HepG2 (cell line): ENCODE results near the gene BLOC1S2. TPM values are rescaled to one million over a fixed set of nuclear protein-coding genes. Genes with fewer than 3 reads are reported as not detected.

Source experiments
- ATF7 ChIP-seq, 2 experiments: fragments of 450-650 bp in 1 of 2; sonication (generic) in 1 of 2; formaldehyde crosslinking in 1 of 2; IDR thresholded peaks; 2 replicates each; pipeline versions ENCODE4 v1.4.0 to v1.6.1; 2016 to 2020; ENCODE audit warnings: antibody characterized with exemption in 1 of 2, mild to moderate bottlenecking in 1 of 2, missing genetic modification reagents in 1 of 2
- BRF2 ChIP-seq: sonication (generic); formaldehyde crosslinking; IDR thresholded peaks from 2 replicates; pipeline ENCODE4 v1.8.1; 2022; ENCODE audit warnings: mild to moderate bottlenecking, missing genetic modification reagents
- ERF ChIP-seq: IDR thresholded peaks from 2 replicates; pipeline ENCODE4 v1.6.1; 2018; ENCODE audit warnings: missing biosample characterization, missing genetic modification reagents
- ETV6 ChIP-seq: sonication (generic); formaldehyde crosslinking; conservative IDR thresholded peaks from 2 replicates; pipeline ENCODE4 v1.4.0; 2020; ENCODE audit warnings: missing genetic modification reagents
- FIP1L1 ChIP-seq: fragments of 200-400 bp; formaldehyde crosslinking; IDR thresholded peaks from 2 replicates; pipeline ENCODE4 v1.6.1; 2018; ENCODE audit warnings: low read depth, mild to moderate bottlenecking, low read length, moderate library complexity, borderline replicate concordance; ENCODE audit not compliant: insufficient read depth
- IRF2 ChIP-seq: IDR thresholded peaks from 2 replicates; pipeline ENCODE4 v1.6.1; 2018; ENCODE audit warnings: missing genetic modification reagents, missing compliant biosample characterization
- KLF6 ChIP-seq: IDR thresholded peaks from 2 replicates; pipeline ENCODE4 v1.8.0; 2016; ENCODE audit warnings: missing biosample characterization, missing genetic modification reagents
- PRDM4 ChIP-seq: sonication (generic); formaldehyde crosslinking; IDR thresholded peaks from 2 replicates; pipeline ENCODE4 v1.9.0; 2021; ENCODE audit warnings: missing genetic modification reagents, borderline replicate concordance
- RFX1 ChIP-seq: fragments of 450-650 bp; IDR thresholded peaks from 2 replicates; pipeline ENCODE4 v1.6.1; 2017
- SMARCC2 ChIP-seq: fragments of 450-650 bp; IDR thresholded peaks from 2 replicates; pipeline ENCODE4 v1.6.1; 2017; ENCODE audit warnings: antibody characterized with exemption, mild to moderate bottlenecking
- TMF1 ChIP-seq: sonication (generic); formaldehyde crosslinking; IDR thresholded peaks from 2 replicates; pipeline ENCODE4 v1.8.1; 2022; ENCODE audit warnings: low read depth, missing genetic modification reagents
- TRIM24 ChIP-seq: sonication (generic); formaldehyde crosslinking; IDR thresholded peaks from 2 replicates; pipeline ENCODE4 v1.8.0; 2022; ENCODE audit warnings: mild to moderate bottlenecking, missing genetic modification reagents
- ZBTB44 ChIP-seq: sonication (generic); formaldehyde crosslinking; IDR thresholded peaks from 2 replicates; pipeline ENCODE4 v1.4.0; 2020; ENCODE audit warnings: missing genetic modification reagents
- ZNF17 ChIP-seq: sonication (generic); formaldehyde crosslinking; IDR thresholded peaks from 2 replicates; pipeline ENCODE4 v1.5.0; 2020; ENCODE audit warnings: mild to moderate bottlenecking, missing genetic modification reagents
- ZNF280D ChIP-seq: sonication (generic); formaldehyde crosslinking; IDR thresholded peaks from 2 replicates; pipeline ENCODE4 v1.5.1; 2020; ENCODE audit warnings: mild to moderate bottlenecking, missing genetic modification reagents
- ZNF34 ChIP-seq: sonication (generic); formaldehyde crosslinking; IDR thresholded peaks from 2 replicates; pipeline ENCODE4 v1.4.0; 2020; ENCODE audit warnings: mild to moderate bottlenecking, missing genetic modification reagents, borderline replicate concordance
- ZNF558 ChIP-seq: sonication (generic); formaldehyde crosslinking; IDR thresholded peaks from 2 replicates; pipeline ENCODE4 v1.9.0; 2022; ENCODE audit warnings: mild to moderate bottlenecking, missing genetic modification reagents, borderline replicate concordance
- ZNF790 ChIP-seq: sonication (generic); formaldehyde crosslinking; IDR thresholded peaks from 2 replicates; pipeline ENCODE4 v1.8.0; 2022; ENCODE audit warnings: missing genetic modification reagents, mild to moderate bottlenecking, borderline replicate concordance
- ZSCAN12 ChIP-seq: sonication (generic); formaldehyde crosslinking; IDR thresholded peaks from 2 replicates; pipeline ENCODE4 v1.9.0; 2021; ENCODE audit warnings: mild to moderate bottlenecking, missing genetic modification reagents
- polyA plus RNA-seq, 8 experiments: library from polyadenylated mRNA; depleted of rRNA in 3 of 8; stranded (reverse) in 7 of 8; unstranded in 1 of 8; fragments of >200 nt; fragmentation: Illumina TruSeq in 4 of 8; extraction: Trizol in 4 of 8; gene quantifications; 2 replicates each; pipeline versions ENCODE4 v1.2.1 to v1.2.3, GENCODE V29; 2011 to 2016; ENCODE audit warnings: low read depth in 4 of 8, missing spikeins in 1 of 8, mixed read lengths in 1 of 8; ENCODE audit not compliant: insufficient read depth in 1 of 8
- total RNA-seq, 5 experiments: library from RNA; depleted of rRNA; stranded (reverse); fragments of >200 nt; fragmentation: Illumina TruSeq; extraction: Trizol; gene quantifications; 2 replicates each; pipeline ENCODE4 v1.2.3, GENCODE V29; 2016; ENCODE audit warnings: low read depth in 1 of 5

BLOC1S2 gene
- total and polyA plus RNA-seq, 2 of the 13 experiments (the other 11 are each of a cell fraction or from before 2014, with no cell fraction given): 22.3 to 64.4 TPM

DNA sequence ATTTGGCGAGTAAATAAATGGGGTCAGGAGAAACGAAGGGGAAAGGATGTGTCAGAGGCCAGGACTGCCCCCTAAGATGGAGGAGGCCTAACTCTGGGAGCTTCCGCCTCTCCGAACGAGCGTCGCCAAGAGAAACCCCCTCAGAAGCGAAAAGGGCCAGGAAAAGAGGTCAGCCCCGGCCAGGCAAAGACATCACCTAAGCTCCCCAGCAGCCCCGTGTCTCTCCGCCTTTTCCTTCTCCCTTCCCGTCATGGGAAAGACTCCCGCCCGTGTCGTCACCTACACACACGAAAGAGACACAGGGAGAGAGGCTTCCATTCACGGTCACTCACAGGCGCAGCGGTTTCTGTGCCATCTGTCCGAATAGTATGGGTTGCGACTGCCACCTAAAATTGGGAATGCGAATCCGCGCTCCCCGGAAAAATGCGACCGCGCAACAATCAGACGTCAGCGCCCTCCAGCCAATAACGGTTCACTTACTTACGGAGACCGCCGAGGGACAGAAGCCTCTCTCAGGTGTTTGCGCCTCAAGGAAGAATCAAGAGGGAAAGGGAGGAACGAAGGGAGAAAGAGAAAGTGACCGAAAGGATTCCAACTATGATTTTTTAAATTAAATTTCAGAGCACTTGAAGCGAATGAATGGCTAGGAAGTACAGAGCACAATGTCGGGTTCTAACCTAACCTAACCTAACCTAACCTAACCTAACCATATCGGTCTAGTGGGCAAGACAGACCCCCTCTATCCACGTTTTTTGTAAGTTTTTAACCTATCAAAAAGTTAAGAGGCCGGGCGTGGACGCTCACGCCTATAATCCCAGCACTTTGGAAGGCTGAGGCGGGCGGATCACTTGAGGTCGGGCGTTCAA lies 19.0 kb downstream of the BLOC1S2 start, which contains the start of gene CWF19L1 (continued):
- TF ChIP-seq BRF2 (0 out of 2 replicates have a peak, but pooled peaks have one; percentile 50), ZNF17 (CRISPR knock-in tag) (no peak), SMARCC2 (no peak), IRF2 (CRISPR knock-in tag) (peak; percentile 96), FIP1L1 (no peak), ZNF34 (no peak), ATF7 (IDR thresholded peaks at IDR 0.05) (no peak), ATF7 (CRISPR knock-in tag; IDR thresholded peaks at IDR 0.05) (no peak), TMF1 (no peak), ETV6 (CRISPR knock-in tag) (no peak), KLF6 (CRISPR knock-in tag) (no peak), TRIM24 (CRISPR knock-in tag) (no peak), ERF (CRISPR knock-in tag) (0 out of 2 replicates have a peak, but pooled peaks have one; percentile 53), ZSCAN12 (CRISPR knock-in tag) (no peak), PRDM4 (CRISPR knock-in tag) (no peak), ZNF790 (CRISPR knock-in tag) (no peak), ZNF558 (CRISPR knock-in tag) (no peak), ZBTB44 (no peak), ZNF280D (CRISPR knock-in tag) (no peak), RFX1 (no peak)
